Kidney (tissue), 14 donors: ENCODE data around the gene TMEM63A. TPM values are rescaled to one million over a fixed set of nuclear protein-coding genes. Genes with fewer than 3 reads are reported as not detected.

Experiments used
- DNase-seq, 5 donors: peaks; one replicate each; pipeline ENCODE4 v3.0.0-alpha.2; 2013 to 2020
- FAIRE-seq: peaks from 2 replicates; lab custom pipeline; 2012; peaks lifted over from hg19 to GRCh38; lab: Jason Lieb, UNC
- H3K27ac ChIP-seq, 2 donors: one replicate each; pipeline ENCODE4 v1.7.0; 2013; ENCODE audit warnings: low read depth in 2 of 2, low read length in 2 of 2, inconsistent platforms in 1 of 2
- H3K27me3 ChIP-seq: one replicate; pipeline ENCODE4 v1.7.1; 2013; ENCODE audit warnings: low read length, inconsistent platforms; ENCODE audit not compliant: control insufficient read depth, insufficient read depth
- H3K36me3 ChIP-seq, 3 donors: one replicate each; pipeline versions ENCODE4 v1.7.0 to v1.7.1; 2013; ENCODE audit warnings: low read length in 3 of 3, control low read depth in 1 of 3, inconsistent platforms in 1 of 3; ENCODE audit not compliant: insufficient read depth in 3 of 3, control insufficient read depth in 2 of 3
- H3K4me1 ChIP-seq, 3 donors: one replicate each; pipeline versions ENCODE4 v1.7.0 to v1.7.1; 2013; ENCODE audit warnings: low read length in 3 of 3, inconsistent platforms in 1 of 3, low read depth in 1 of 3; ENCODE audit not compliant: control insufficient read depth in 2 of 3, insufficient read depth in 2 of 3
- H3K4me3 ChIP-seq, 3 donors: one replicate each; pipeline versions ENCODE4 v1.7.0 to v1.8.1; 2013; ENCODE audit warnings: low read length in 3 of 3, control low read depth in 1 of 3, inconsistent platforms in 1 of 3
- H3K9ac ChIP-seq, 3 donors: one replicate each; pipeline versions ENCODE4 v1.7.0 to v1.7.1; 2013; ENCODE audit warnings: low read length in 3 of 3, control low read depth in 1 of 3, inconsistent platforms in 1 of 3
- H3K9me3 ChIP-seq, 3 donors: one replicate each; pipeline versions ENCODE4 v1.7.0 to v1.7.1; 2013; ENCODE audit warnings: low read length in 3 of 3, control low read depth in 1 of 3, inconsistent platforms in 1 of 3; ENCODE audit not compliant: control insufficient read depth in 2 of 3, insufficient read depth in 1 of 3
- intact Hi-C: fragments of 100-400 bp; cut with DNase I; formaldehyde crosslinking; loops from one replicate; pipeline ENCODE4 v1.11.1; 2022
- polyA plus RNA-seq: library from polyadenylated mRNA; stranded (reverse); fragments of 350-450 nt; fragmentation: Illumina TruSeq; extraction: RNeasy Lipid Tissue Mini Kit (QIAGEN cat#74804); gene quantifications from one replicate; pipeline ENCODE4 v1.2.3, GENCODE V29; 2014; ENCODE audit warnings: low read depth, low replicate concordance; ENCODE audit not compliant: insufficient read depth
- total RNA-seq: library from RNA; stranded (reverse); fragmentation: NEBNext Ultra II Directional; extraction: Animal tissue kit (Norgen Biotek cat#: 25700); gene quantifications from one replicate; pipeline ENCODE4 v1.2.1, GENCODE V29; 2021
- TF ChIP-seq, protein P1 (sequence below): IDR thresholded peaks from 3 replicates; pipeline ENCODE4 v1.5.1; 2012; ENCODE audit warnings: mild to moderate bottlenecking, moderate library complexity, borderline replicate concordance; ENCODE audit not compliant: insufficient read depth; ENCODE audit errors: extremely low read depth
- donor health status: control.
- donor health status: control.
- donor health status: control.
- donor health status: control.
- donor health status: control.
- donor health status: DM: yes; HTN: yes; CAD: no.
- donor health status: Normal renal cell carcinoma (clear cell type).

Gene TMEM63A
- total and polyA plus RNA-seq, 2 donors from 2014 or later = 25.5 to 159 TPM

DNA sequence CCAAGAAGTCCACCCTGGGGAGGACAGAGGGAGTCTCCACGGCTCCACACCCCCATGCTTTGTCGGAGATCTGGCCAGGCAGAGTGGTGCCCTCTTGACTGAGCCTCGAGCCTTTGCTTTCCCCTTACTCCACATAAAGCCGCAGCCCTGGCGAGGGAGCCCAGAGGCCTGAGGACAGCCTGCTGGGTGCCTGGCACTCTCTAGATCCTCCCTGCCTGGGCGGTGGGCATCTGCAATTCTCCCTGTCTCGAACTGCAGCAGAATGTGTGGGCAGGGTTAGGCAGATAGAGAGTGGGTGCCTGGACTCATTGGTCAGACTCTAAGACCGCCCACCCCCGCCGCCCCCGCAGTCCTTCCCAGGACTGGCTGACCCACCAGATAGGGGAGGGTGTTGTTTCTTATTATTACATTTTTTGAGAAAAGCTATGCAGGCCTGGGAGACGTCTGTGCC, 58.3 kb downstream of the TMEM63A start:
- H3K27me3 ChIP-seq = no peaks in the 10 kb centered on the region
- no peak overlapping the region for H3K9ac ChIP-seq
- peaks cover 0 to 11% (median 2%) of the 10 kb centered on the region in 3 donors for H3K36me3 ChIP-seq
- H3K4me3 ChIP-seq = no peak overlapping the region
- FAIRE-seq (no peak), DNase-seq (peak in 1 of 5 donors; percentile 46)
- TF ChIP-seq, protein P1, sequence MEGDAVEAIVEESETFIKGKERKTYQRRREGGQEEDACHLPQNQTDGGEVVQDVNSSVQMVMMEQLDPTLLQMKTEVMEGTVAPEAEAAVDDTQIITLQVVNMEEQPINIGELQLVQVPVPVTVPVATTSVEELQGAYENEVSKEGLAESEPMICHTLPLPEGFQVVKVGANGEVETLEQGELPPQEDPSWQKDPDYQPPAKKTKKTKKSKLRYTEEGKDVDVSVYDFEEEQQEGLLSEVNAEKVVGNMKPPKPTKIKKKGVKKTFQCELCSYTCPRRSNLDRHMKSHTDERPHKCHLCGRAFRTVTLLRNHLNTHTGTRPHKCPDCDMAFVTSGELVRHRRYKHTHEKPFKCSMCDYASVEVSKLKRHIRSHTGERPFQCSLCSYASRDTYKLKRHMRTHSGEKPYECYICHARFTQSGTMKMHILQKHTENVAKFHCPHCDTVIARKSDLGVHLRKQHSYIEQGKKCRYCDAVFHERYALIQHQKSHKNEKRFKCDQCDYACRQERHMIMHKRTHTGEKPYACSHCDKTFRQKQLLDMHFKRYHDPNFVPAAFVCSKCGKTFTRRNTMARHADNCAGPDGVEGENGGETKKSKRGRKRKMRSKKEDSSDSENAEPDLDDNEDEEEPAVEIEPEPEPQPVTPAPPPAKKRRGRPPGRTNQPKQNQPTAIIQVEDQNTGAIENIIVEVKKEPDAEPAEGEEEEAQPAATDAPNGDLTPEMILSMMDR = no peak
- H3K4me1 ChIP-seq = peaks cover 0 to 13% (median 0%) of the 10 kb centered on the region in 3 donors
- intact Hi-C loops = no loop called here
- no peaks in the 10 kb centered on the region for H3K9me3 ChIP-seq
- no peak overlapping the region for H3K27ac ChIP-seq

DNA sequence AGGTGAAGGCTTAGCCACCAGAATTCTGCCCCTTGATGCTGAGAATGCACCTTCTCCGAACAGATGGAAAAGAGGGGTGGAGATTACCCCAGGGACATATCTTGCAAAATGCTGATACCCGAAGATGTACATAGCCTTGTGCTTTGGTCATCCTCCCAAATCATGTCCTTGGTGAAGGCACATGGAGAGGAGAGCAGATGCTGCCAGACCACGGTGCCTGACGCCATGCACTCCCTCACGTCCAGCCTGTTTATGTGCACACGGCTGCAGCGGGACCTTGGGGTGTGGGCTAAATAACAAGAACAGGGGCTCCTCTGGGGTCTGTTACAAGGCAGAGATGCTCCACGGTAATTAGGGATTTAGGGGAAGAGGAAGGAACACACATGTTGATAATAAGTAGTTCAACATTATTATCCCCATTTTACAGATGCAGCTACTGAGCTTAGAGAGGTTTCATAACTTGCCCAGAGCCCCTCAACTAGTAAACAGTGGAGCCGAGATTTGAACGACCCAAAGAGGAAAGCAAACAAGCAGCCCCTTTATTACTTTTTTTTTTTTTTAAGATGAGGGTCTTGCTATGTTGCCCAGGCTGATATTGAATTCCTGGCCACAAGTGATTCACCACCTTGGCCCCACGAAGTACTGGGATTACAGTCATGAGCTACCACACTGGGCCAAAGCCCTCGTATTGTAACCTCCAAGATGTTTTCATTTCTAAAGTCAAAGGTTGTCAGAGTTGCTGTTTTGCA, 59.4 kb downstream of the TMEM63A start:
- FAIRE-seq (no peak), DNase-seq (peak in 1 of 5 donors; percentile 8)
- H3K9me3 ChIP-seq = no peaks in the 10 kb centered on the region
- intact Hi-C loops = no loop called here
- no peaks in the 10 kb centered on the region for H3K27me3 ChIP-seq
- peaks cover 0 to 11% (median 2%) of the 10 kb centered on the region in 3 donors for H3K36me3 ChIP-seq
- H3K4me3 ChIP-seq = no peak overlapping the region
- H3K4me1 ChIP-seq = peaks cover 0 to 19% (median 8%) of the 10 kb centered on the region in 3 donors
- H3K9ac ChIP-seq = no peak overlapping the region
- TF ChIP-seq, protein P1 = no peak
- no peak overlapping the region for H3K27ac ChIP-seq

GRCh38 chr1:225820522-225821120, 61.6 kb downstream of the TMEM63A start:
- peaks cover 0 to 11% (median 0%) of the 10 kb centered on the region in 3 donors for H3K36me3 ChIP-seq
- no peak for FAIRE-seq
- intact Hi-C loops = no loop called here
- no peaks in the 10 kb centered on the region for H3K9me3 ChIP-seq
- TF ChIP-seq, protein P1 = no peak
- H3K27me3 ChIP-seq = no peaks in the 10 kb centered on the region
- DNase-seq = no peak
- no peak overlapping the region for H3K4me3 ChIP-seq
- H3K4me1 ChIP-seq = peaks cover 0 to 33% (median 25%) of the 10 kb centered on the region in 3 donors
- no peak overlapping the region for H3K9ac ChIP-seq
- H3K27ac ChIP-seq = no peak overlapping the region
